SIG-M5 treated with dmso at 0.1 percent for 504 hours (cell line): ENCODE data around the gene METTL23.

Source experiments
- DNase-seq: peaks from one replicate; lab custom pipeline; 2025; ENCODE audit not compliant: unreplicated experiment; lab: John Stamatoyannopoulos, UW

METTL23 gene

DNA sequence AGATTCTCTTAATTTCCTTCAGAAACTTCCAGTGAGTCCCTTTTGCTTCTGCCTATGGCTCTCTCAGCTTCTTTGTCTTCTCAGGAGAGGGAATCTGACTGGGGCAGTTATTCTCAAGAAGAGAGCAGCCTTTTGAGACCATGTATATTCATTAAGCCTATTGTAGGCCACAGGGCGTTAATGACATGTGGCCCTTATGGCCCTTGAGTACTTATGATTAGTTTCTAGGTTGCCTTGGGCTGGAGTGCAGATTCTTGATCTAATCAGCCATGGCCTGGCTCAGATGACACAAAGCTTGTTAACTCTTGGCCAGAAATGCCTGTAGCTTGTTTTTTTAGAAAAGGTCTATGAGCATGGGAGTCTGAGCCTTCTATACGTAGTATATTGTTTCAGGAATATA lies 28.6 kb downstream of the METTL23 start:
- no peak for DNase-seq

DNA sequence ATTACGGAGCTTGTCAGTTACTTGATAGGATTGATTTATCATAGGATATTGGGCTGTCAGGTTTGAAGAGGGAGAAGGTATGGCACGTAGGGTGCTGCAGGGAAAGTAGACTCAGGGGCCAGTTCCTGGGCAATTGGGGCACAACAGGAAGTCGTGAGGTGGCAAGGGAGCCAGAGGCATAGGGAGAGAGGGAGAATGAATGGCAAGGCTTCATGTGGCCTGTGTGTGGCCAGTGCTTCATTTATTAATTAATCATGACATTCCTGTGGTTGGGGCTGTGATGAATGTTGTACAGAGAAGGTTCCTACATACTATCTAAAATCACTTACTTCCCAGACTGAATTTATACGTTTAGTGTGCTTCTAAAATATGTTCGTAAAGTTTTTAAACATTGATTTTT lies 30.6 kb downstream of the METTL23 start:
- no peak for DNase-seq

DNA sequence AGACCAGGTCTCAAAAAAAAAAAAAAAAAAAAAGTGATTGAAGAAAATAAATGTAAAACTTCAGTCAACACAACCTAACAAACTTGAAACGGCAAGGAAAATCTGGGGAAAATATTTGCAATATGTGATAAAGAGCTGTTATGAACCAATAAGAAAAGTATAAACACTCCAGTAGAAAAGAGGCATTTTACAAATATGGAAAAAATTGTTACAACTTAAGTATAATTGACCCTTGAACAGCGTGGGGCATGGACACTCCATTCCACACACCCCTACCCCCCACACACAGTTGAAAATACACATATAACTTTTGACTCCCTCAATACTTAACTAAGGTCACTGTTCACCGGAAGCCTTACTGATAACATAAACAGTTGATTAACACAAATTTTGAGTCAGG lies 31.9 kb downstream of the METTL23 start:
- no peak for DNase-seq

DNA sequence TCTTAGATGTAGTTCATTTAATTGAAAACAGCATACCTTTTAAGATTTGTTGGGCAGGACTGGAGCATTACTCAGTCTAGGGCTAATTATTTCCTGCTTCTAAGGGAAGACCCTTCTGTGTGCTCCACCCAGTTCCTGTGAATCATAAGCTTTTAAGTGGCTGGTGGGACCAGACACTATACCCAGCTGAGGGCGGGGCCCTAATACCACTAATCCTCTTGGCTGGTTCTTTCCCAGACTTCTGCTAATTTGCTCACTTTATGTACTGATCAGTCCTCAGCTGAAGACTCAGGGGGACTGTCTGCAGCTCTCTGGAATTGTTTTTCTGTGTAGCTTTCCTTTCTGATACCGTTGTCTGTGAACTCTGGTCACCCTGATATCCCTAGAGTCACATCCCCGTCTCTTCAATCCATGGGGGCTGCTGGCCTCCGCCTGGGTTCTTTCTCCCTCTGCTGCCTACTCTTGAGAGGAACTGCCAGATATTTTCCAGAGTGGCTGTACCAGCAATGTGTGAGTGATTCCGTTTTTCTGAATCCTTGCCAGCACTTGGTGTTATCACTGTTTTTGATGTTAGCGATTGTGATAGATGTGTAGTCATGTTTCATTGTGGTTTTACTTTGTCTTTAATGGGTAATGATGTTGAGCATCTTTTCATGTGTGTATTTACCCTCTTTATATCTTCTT lies 46.3 kb downstream of the METTL23 start:
- peak; percentile 40 for DNase-seq

DNA sequence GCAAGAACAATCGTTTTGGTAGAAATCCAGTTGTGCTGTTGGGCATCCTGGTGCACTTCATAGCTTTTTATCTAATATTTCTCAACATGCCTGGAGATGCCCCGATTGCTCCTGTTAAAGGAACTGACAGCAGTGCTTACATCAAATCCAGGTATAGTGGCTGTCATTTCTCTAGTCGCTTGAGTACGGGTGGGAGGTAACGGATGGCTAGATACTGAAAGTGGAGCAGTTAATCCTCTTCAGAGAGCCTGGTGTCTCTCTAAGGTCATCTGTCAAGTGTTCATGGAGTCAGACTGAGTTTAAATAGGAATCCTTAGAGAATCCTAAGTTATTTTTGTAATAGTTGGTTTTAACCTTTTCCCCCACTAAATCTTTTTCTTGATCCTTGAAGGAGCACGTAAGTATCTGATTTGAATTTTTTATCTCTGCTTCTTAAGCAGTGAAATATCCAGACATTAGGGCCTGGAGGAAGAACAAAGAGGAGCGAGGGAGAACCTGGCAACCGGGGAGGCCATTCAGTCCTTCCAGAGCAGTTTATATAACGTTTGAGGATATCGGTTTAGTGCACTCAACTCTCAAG lies 48.5 kb downstream of the METTL23 start:
- no peak for DNase-seq

DNA sequence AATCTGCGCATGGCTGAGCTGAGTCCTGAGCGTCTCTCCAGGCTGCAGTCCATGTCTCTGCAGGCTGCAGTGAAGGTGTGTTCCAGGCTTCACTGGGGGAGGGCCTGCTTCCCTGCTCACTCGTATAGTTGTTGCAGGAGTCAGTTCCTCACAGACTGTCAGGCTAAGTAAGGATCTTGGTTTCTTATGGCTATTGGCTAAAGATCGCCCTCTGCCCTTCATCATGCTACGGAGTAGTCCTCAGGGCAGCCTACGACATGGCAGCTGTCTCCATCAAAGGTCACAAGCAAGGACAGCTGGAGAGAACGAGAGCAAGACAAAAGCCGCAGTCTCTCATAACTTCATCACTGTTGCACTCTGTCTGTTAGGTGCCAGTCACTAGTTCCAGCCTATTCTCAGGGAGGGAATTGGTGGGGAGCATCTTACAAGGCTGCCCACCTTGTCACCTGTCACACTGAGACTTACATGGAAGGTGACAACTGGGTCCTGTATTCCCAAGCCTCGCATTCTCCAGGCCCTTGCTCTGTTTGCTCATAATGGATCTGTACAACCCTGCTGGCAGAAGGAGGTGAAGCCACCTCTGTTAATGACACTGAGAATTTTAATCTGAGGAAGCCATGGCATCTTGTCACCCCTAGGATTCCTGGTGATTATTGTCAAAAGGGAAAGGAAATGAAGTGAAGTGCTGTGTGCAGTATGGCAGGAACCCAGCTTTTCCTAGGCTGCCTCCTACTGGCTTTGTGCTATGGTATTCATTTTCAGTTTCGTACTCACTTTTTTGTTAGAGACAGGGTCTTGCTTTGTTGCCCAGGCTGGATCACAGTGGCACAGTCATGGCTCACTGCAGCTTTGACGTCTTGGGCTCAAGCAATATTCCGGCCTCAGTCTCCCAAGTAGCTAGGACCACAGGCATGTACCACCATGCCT lies 54.7 kb downstream of the METTL23 start:
- no peak for DNase-seq

DNA sequence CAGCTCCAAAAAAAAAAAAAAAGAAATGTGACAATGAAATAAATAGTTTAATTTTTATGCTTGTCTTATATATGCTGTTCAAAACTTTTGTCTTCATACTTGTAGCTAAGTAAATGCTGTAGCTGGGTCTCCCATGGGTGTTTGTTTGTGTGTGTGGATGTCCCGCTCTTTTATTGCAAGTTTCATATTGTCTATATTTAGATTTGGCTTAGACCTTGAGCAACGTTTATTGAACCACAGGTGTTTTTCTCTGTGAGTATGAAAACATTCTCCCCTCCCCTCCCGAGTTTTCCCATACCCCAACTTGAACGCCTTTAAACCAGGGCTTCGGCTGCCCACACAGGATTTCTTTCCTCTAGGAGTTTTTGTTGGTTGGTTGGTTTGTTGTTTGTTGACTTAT lies 56.5 kb downstream of the METTL23 start:
- no peak for DNase-seq
